ENCODE data around the gene SMIM11.

SMIM11 gene

DNA sequence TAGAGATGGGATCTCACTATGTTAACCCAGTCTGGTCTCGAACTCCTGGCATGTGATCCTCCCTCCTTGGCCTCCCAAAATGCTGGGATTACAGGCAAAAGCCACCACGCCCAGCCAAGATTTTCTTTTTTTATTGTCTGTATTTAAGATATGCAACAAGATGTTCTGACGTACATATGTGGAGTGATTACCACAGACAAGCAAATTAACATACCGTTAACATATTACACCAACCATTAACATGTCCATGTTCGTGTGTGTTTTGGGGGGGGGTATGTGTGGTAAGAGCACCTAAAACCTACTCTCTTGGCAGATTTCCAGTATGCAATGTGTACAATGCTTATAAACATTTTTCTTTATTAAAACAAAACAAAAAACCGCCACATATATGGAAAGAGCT is 22.1 kb upstream of the SMIM11 start:
- ATAC-seq (ENCODE audit: low read depth): no peak
- Histone ChIP-seq H3K4me1 (ENCODE audit: insufficient read depth, poor library complexity, severe bottlenecking) (no peaks in the 10 kb centered on the region), H3K27me3 (ENCODE audit: insufficient read depth, poor library complexity, severe bottlenecking) (no peaks in the 10 kb centered on the region), H3K36me3 (ENCODE audit: low read depth) (no peaks in the 10 kb centered on the region), H3K9me3 (ENCODE audit: severe bottlenecking) (no peaks in the 10 kb centered on the region), H3K27ac (ENCODE audit: poor library complexity, severe bottlenecking) (no peak overlapping the region), H3K4me3 (ENCODE audit: severe bottlenecking) (no peak overlapping the region)
- TF ChIP-seq, protein P1, sequence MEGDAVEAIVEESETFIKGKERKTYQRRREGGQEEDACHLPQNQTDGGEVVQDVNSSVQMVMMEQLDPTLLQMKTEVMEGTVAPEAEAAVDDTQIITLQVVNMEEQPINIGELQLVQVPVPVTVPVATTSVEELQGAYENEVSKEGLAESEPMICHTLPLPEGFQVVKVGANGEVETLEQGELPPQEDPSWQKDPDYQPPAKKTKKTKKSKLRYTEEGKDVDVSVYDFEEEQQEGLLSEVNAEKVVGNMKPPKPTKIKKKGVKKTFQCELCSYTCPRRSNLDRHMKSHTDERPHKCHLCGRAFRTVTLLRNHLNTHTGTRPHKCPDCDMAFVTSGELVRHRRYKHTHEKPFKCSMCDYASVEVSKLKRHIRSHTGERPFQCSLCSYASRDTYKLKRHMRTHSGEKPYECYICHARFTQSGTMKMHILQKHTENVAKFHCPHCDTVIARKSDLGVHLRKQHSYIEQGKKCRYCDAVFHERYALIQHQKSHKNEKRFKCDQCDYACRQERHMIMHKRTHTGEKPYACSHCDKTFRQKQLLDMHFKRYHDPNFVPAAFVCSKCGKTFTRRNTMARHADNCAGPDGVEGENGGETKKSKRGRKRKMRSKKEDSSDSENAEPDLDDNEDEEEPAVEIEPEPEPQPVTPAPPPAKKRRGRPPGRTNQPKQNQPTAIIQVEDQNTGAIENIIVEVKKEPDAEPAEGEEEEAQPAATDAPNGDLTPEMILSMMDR (IDR thresholded peaks at IDR 0.05; ENCODE audit: poor library complexity, severe bottlenecking): no peak
- no peak for DNase-seq (ENCODE audit: low spot score)

DNA sequence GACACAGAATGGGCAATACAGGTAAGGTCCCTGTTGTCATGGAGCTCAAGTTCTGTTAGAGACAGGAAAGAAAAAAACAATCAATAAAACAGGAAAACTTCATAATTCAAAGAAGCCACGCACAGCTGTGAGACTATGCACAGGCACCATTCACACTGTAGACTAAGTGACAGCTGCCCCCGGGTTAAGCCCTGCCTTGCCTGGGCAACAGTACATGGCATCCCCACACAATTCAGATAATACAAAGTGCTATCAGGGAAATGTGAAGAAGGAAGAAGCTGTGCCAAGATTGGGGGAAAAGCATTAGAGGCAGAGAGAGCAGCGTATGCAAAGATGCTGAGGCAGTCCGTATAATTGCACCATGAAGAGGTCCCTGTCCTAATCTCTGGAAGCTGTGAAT is 20.5 kb upstream of the SMIM11 start:
- no peaks in the 10 kb centered on the region for H3K4me1 ChIP-seq (ENCODE audit: insufficient read depth, poor library complexity, severe bottlenecking)
- H3K4me3 ChIP-seq (ENCODE audit: severe bottlenecking): no peak overlapping the region
- no peaks in the 10 kb centered on the region for H3K27me3 ChIP-seq (ENCODE audit: insufficient read depth, poor library complexity, severe bottlenecking)
- no peak for ATAC-seq (ENCODE audit: low read depth)
- H3K27ac ChIP-seq (ENCODE audit: poor library complexity, severe bottlenecking): no peak overlapping the region
- no peak for DNase-seq (ENCODE audit: low spot score)
- H3K36me3 ChIP-seq (ENCODE audit: low read depth): no peaks in the 10 kb centered on the region
- TF ChIP-seq, protein P1 (IDR thresholded peaks at IDR 0.05; ENCODE audit: poor library complexity, severe bottlenecking): no peak
- H3K9me3 ChIP-seq (ENCODE audit: severe bottlenecking): peaks cover 2% of the 10 kb centered on the region

DNA sequence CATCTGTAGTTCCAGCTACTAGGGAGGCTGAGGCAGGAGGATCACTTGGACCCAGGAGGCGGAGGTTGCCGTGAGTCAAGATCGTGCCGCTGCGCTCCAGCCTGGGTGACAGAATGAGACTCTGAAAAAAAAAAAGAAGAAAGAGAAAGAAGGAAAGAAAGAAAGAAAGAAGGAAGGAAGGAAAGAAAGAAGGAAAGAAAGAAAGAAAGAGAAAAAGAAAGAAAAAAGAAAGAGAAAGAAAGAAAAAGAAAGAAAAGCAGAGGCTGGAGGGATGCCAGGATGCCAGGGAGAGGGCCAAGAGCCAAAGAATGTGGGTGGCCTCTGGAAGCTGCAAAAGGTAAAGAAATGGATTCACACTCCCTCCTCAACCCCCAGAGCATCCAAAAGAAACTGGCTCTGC is 19.7 kb upstream of the SMIM11 start:
- DNase-seq (ENCODE audit: low spot score) (no peak), ATAC-seq (ENCODE audit: low read depth) (no peak)
- H3K4me3 ChIP-seq (ENCODE audit: severe bottlenecking): no peak overlapping the region
- no peaks in the 10 kb centered on the region for H3K4me1 ChIP-seq (ENCODE audit: insufficient read depth, poor library complexity, severe bottlenecking)
- H3K36me3 ChIP-seq (ENCODE audit: low read depth): no peaks in the 10 kb centered on the region
- TF ChIP-seq, protein P1 (IDR thresholded peaks at IDR 0.05; ENCODE audit: poor library complexity, severe bottlenecking): no peak
- no peaks in the 10 kb centered on the region for H3K27me3 ChIP-seq (ENCODE audit: insufficient read depth, poor library complexity, severe bottlenecking)
- no peak overlapping the region for H3K27ac ChIP-seq (ENCODE audit: poor library complexity, severe bottlenecking)
- peaks cover 2% of the 10 kb centered on the region for H3K9me3 ChIP-seq (ENCODE audit: severe bottlenecking)

DNA sequence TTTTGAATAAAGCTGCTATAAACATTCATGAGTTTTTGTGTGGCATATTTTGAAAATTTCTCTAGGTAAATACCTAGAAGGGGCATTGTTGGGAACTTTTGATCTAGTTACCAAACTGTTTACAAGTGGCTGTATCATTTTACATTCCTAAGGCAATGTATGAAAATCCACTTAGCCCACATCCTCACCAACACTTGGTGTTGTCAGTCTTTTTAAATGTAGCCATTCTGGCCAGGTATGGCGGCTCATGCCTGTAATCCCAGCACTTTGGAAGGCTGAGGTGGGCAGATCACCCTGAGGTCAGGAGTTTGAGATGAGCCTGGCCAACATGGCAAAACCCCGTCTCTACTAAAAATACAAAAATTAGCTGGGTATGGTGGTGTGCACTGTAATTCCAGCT is 17.4 kb upstream of the SMIM11 start:
- DNase-seq (ENCODE audit: low spot score) (no peak), ATAC-seq (ENCODE audit: low read depth) (no peak)
- Histone ChIP-seq H3K4me3 (ENCODE audit: severe bottlenecking) (no peak overlapping the region), H3K27me3 (ENCODE audit: insufficient read depth, poor library complexity, severe bottlenecking) (no peaks in the 10 kb centered on the region), H3K4me1 (ENCODE audit: insufficient read depth, poor library complexity, severe bottlenecking) (no peaks in the 10 kb centered on the region), H3K9me3 (ENCODE audit: severe bottlenecking) (peaks cover 2% of the 10 kb centered on the region), H3K36me3 (ENCODE audit: low read depth) (no peaks in the 10 kb centered on the region), H3K27ac (ENCODE audit: poor library complexity, severe bottlenecking) (no peak overlapping the region)
- TF ChIP-seq, protein P1 (IDR thresholded peaks at IDR 0.05; ENCODE audit: poor library complexity, severe bottlenecking): no peak

DNA sequence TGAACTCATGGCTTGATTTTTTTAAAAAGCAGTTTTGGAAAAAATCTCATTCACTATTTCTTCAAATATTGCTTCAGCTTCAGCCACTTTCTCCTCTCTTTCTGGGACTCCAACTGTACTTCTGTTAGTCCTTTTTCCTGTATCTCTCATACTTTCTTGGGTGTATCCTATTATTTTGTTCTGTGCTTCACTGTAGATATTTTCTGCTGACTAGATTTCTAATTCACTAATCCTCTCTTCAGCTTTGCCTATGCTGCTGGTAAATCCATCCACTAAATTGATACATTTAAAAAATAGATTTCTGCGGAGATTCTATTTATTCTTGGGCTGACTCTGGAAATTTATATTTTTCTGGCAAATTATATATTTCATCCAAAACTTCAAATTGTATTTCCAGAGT is 16.4 kb upstream of the SMIM11 start:
- no peak for DNase-seq (ENCODE audit: low spot score)
- H3K27ac ChIP-seq (ENCODE audit: poor library complexity, severe bottlenecking): no peak overlapping the region
- TF ChIP-seq, protein P1 (IDR thresholded peaks at IDR 0.05; ENCODE audit: poor library complexity, severe bottlenecking): no peak
- ATAC-seq (ENCODE audit: low read depth): no peak
- H3K4me1 ChIP-seq (ENCODE audit: insufficient read depth, poor library complexity, severe bottlenecking): no peaks in the 10 kb centered on the region
- H3K27me3 ChIP-seq (ENCODE audit: insufficient read depth, poor library complexity, severe bottlenecking): no peaks in the 10 kb centered on the region
- no peak overlapping the region for H3K4me3 ChIP-seq (ENCODE audit: severe bottlenecking)
- H3K36me3 ChIP-seq (ENCODE audit: low read depth): no peaks in the 10 kb centered on the region
- peaks cover 2% of the 10 kb centered on the region for H3K9me3 ChIP-seq (ENCODE audit: severe bottlenecking)

Data from RWPE2 (cell line).